Lower leg skin (tissue), 3 donors: ENCODE data around the gene FDXACB1.

Experiments used
- POLR2A ChIP-seq, 2 donors: fragments of 450-650 bp; IDR thresholded peaks; one replicate each; pipeline ENCODE4 v1.6.1; 2016 to 2017; ENCODE audit warnings: antibody characterized with exemption in 2 of 2, mild to moderate bottlenecking in 1 of 2, moderate library complexity in 1 of 2
- TF ChIP-seq, protein P1 (sequence below), 3 donors: fragments of 450-650 bp; IDR thresholded peaks; one replicate each; pipeline ENCODE4 v1.5.1; 2016; ENCODE audit warnings: antibody characterized with exemption in 3 of 3, mild to moderate bottlenecking in 3 of 3, moderate library complexity in 2 of 3

DNA sequence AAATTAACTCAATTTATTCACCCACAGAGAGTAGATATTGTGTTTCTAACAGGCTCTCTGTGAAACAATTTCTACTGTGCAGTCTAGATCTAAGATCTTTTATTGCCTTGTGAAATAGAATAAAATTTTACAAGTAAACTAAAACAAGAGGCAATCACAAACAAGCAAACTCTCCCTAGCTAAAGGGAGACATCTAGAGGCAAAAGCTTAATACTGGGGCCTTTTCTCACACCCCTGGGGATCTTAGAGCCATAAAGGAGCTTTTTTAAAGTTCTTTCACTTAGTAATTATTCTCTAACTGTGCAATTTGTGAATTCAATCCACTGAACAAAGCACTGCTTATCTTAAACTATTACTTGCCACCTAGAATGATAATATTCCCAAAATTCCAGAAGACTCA is 27.3 kb downstream of the FDXACB1 start:
- TF ChIP-seq, protein P1, sequence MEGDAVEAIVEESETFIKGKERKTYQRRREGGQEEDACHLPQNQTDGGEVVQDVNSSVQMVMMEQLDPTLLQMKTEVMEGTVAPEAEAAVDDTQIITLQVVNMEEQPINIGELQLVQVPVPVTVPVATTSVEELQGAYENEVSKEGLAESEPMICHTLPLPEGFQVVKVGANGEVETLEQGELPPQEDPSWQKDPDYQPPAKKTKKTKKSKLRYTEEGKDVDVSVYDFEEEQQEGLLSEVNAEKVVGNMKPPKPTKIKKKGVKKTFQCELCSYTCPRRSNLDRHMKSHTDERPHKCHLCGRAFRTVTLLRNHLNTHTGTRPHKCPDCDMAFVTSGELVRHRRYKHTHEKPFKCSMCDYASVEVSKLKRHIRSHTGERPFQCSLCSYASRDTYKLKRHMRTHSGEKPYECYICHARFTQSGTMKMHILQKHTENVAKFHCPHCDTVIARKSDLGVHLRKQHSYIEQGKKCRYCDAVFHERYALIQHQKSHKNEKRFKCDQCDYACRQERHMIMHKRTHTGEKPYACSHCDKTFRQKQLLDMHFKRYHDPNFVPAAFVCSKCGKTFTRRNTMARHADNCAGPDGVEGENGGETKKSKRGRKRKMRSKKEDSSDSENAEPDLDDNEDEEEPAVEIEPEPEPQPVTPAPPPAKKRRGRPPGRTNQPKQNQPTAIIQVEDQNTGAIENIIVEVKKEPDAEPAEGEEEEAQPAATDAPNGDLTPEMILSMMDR (IDR thresholded peaks at IDR 0.05): no peak
- no peak for TF ChIP-seq POLR2A (IDR thresholded peaks at IDR 0.05)
